ENCODE results near the gene RAB5B. TPM values are rescaled to one million over a fixed set of nuclear protein-coding genes. Genes with fewer than 3 reads are reported as not detected.

RAB5B gene
- total RNA-seq, 2 donors from 2014 or later, result 56.4 to 57.0 TPM

- ATAC-seq (no peak), DNase-seq (no peak)
- no peaks in the 10 kb centered on the region for H3K9me3 ChIP-seq (ENCODE audit: control insufficient read depth, low read length, poor library complexity, severe bottlenecking)
- H3K4me1 Mint-ChIP-seq, result peaks cover 24% of the 10 kb centered on the region
- peak overlapping the region; percentile 98 for H3K4me3 Mint-ChIP-seq
- no peaks in the 10 kb centered on the region for H3K27me3 Mint-ChIP-seq
- peaks cover 7% of the 10 kb centered on the region for H3K36me3 Mint-ChIP-seq (ENCODE audit: low read depth)
- H3K27ac Mint-ChIP-seq, result peak overlapping the region; percentile 98
These were observed 69.0 kb downstream of the RAB5B start for GRCh38 chr12:56042843-56043242.

Other genes with a start within 250 kb of the RAB5B start
- gene CD63, start 245.1 kb upstream of the RAB5B start, total RNA-seq, result 10 to 100 TPM; 83.3 to 83.9 TPM
- gene GDF11, start 231.0 kb upstream of the RAB5B start, total RNA-seq, result 1 to 10 TPM; 6.7 to 9.5 TPM
- gene SARNP, start 156.4 kb upstream of the RAB5B start, total RNA-seq, result 10 to 100 TPM; 37.3 to 38.5 TPM
- 10 to 100 TPM; 16.3 to 20.5 TPM for gene ORMDL2, start 156.0 kb upstream of the RAB5B start, total RNA-seq
- 10 to 100 TPM; 15.2 to 20.5 TPM for gene DNAJC14, start 144.5 kb upstream of the RAB5B start, total RNA-seq
- not detected for gene MMP19, start 131.1 kb upstream of the RAB5B start, total RNA-seq
- 10 to 100 TPM; 21.9 to 23.3 TPM for gene PYM1, start 46.2 kb upstream of the RAB5B start, total RNA-seq
- gene DGKA, start 42.9 kb upstream of the RAB5B start, total RNA-seq, result 1,000 to 10,000 TPM in 1 of 2 donors, 100 to 1,000 TPM in 1; 870 to 1,080 TPM
- gene PMEL, start 8.0 kb upstream of the RAB5B start, total RNA-seq, result under 1 TPM in 1 of 2 donors, not detected in 1; 0.63 TPM
- 10 to 100 TPM; 12.2 to 18.7 TPM for gene CDK2, start 7.2 kb upstream of the RAB5B start, total RNA-seq
- 1 to 10 TPM; 1.5 to 2.2 TPM for gene SUOX, start 23.2 kb downstream of the RAB5B start, total RNA-seq
- 1 to 10 TPM; 3.9 to 9.4 TPM for gene IKZF4, start 47.0 kb downstream of the RAB5B start, total RNA-seq
- gene RPS26, start 67.8 kb downstream of the RAB5B start, total RNA-seq, result 10 to 100 TPM; 46.9 to 72.3 TPM
- under 1 TPM; 0.60 to 0.80 TPM for gene ERBB3, start 106.1 kb downstream of the RAB5B start, total RNA-seq
- gene PA2G4, start 130.5 kb downstream of the RAB5B start, total RNA-seq, result 10 to 100 TPM; 62.0 to 76.2 TPM
- gene RPL41, start 142.6 kb downstream of the RAB5B start, total RNA-seq, result 1,000 to 10,000 TPM; 5,484 to 5,668 TPM
- 1 to 10 TPM; 6.8 to 8.7 TPM for gene ZC3H10, start 144.2 kb downstream of the RAB5B start, total RNA-seq
- gene ESYT1, start 154.2 kb downstream of the RAB5B start, total RNA-seq, result 100 to 1,000 TPM; 178 to 211 TPM
- 1 to 10 TPM; 5.4 to 9.0 TPM for gene MYL6B, start 178.5 kb downstream of the RAB5B start, total RNA-seq
- gene MYL6, start 184.3 kb downstream of the RAB5B start, total RNA-seq, result 100 to 1,000 TPM; 741 to 784 TPM
- 100 to 1,000 TPM; 130 to 138 TPM for gene SMARCC2, start 215.4 kb downstream of the RAB5B start, total RNA-seq
- gene RNF41, start 247.8 kb downstream of the RAB5B start, total RNA-seq, result 10 to 100 TPM; 35.5 to 37.4 TPM

Data from T-helper 17 cell (primary cell).